H9 (cell line): Measurements from ENCODE around the gene ZNF783. TPM values are rescaled to one million over a fixed set of nuclear protein-coding genes. Genes with fewer than 3 reads are reported as not detected.

Source experiments
- DNase-seq: peaks from one replicate; pipeline ENCODE4 v3.0.0-alpha.2; 2017
- H2AFZ ChIP-seq: one replicate; pipeline ENCODE4 v1.6.1; 2013; ENCODE audit warnings: mild to moderate bottlenecking, low read length, control low read depth, moderate library complexity
- H2AK5ac ChIP-seq: 2 replicates; pipeline ENCODE4 v1.6.1; 2013; ENCODE audit warnings: low read length, control low read depth, mixed read lengths; ENCODE audit not compliant: insufficient read length
- H2BK120ac ChIP-seq: one replicate; pipeline ENCODE4 v1.6.1; 2013; ENCODE audit warnings: low read depth, mild to moderate bottlenecking, low read length, control low read depth, inconsistent platforms; ENCODE audit not compliant: poor library complexity, severe bottlenecking
- H2BK12ac ChIP-seq: 2 replicates; pipeline ENCODE4 v1.6.1; 2013; ENCODE audit warnings: low read length, control low read depth, mixed read lengths, low read depth; ENCODE audit not compliant: insufficient read length
- H2BK15ac ChIP-seq: 2 replicates; pipeline ENCODE4 v1.6.1; 2013; ENCODE audit warnings: low read depth, low read length, control low read depth
- H2BK20ac ChIP-seq: one replicate; pipeline ENCODE4 v1.6.1; 2013; ENCODE audit warnings: low read depth, mild to moderate bottlenecking, low read length, control low read depth, inconsistent platforms; ENCODE audit not compliant: poor library complexity, severe bottlenecking
- H2BK5ac ChIP-seq: 2 replicates; pipeline ENCODE4 v1.6.1; 2013; ENCODE audit warnings: low read length, control low read depth, mixed read lengths; ENCODE audit not compliant: insufficient read length
- H3K14ac ChIP-seq: 2 replicates; pipeline ENCODE4 v1.6.1; 2013; ENCODE audit warnings: low read length, control low read depth; ENCODE audit not compliant: insufficient read depth
- H3K18ac ChIP-seq: 2 replicates; pipeline ENCODE4 v1.6.1; 2013; ENCODE audit warnings: low read depth, mild to moderate bottlenecking, mixed read lengths, low read length, control low read depth; ENCODE audit not compliant: insufficient read length
- H3K23ac ChIP-seq: 2 replicates; pipeline ENCODE4 v1.6.1; 2013; ENCODE audit warnings: low read length, control low read depth, mixed read lengths, low read depth; ENCODE audit not compliant: insufficient read length
- H3K23me2 ChIP-seq: 2 replicates; pipeline ENCODE4 v1.6.1; 2013; ENCODE audit warnings: low read depth, mild to moderate bottlenecking, mixed read lengths, low read length, control low read depth; ENCODE audit not compliant: insufficient read length, poor library complexity, severe bottlenecking
- H3K27ac ChIP-seq: 2 replicates; pipeline ENCODE4 v1.5.1; 2013; ENCODE audit warnings: low read length, control low read depth, mixed read lengths, low read depth; ENCODE audit not compliant: insufficient read length
- H3K27me3 ChIP-seq: 2 replicates; pipeline ENCODE4 v1.6.1; 2013; ENCODE audit warnings: low read length, control low read depth, inconsistent platforms; ENCODE audit not compliant: insufficient read depth
- H3K4ac ChIP-seq: 2 replicates; pipeline ENCODE4 v1.6.1; 2013; ENCODE audit warnings: low read depth, mild to moderate bottlenecking, control low read depth, inconsistent platforms, low read length, moderate library complexity
- H3K4me1 ChIP-seq: 2 replicates; pipeline ENCODE4 v1.6.1; 2013; ENCODE audit warnings: low read length, control low read depth, inconsistent platforms; ENCODE audit not compliant: insufficient read depth
- H3K4me2 ChIP-seq: 2 replicates; pipeline ENCODE4 v1.6.1; 2013; ENCODE audit warnings: low read length, control low read depth, mixed read lengths; ENCODE audit not compliant: insufficient read length, insufficient read depth
- H3K56ac ChIP-seq: 2 replicates; pipeline ENCODE4 v1.6.1; 2013; ENCODE audit warnings: low read depth, mild to moderate bottlenecking, mixed read lengths, low read length, control low read depth; ENCODE audit not compliant: insufficient read length
- H3K79me1 ChIP-seq: 2 replicates; pipeline ENCODE4 v1.6.1; 2013; ENCODE audit warnings: low read depth, mild to moderate bottlenecking, moderate library complexity, low read length, control low read depth, inconsistent platforms; ENCODE audit not compliant: insufficient read depth, poor library complexity, severe bottlenecking
- H3K79me2 ChIP-seq: 2 replicates; pipeline ENCODE4 v1.6.1; 2013; ENCODE audit warnings: low read length, control low read depth, inconsistent platforms; ENCODE audit not compliant: insufficient read depth
- H3K9ac ChIP-seq: 2 replicates; pipeline ENCODE4 v1.6.1; 2013; ENCODE audit warnings: low read length, control low read depth, mixed read lengths; ENCODE audit not compliant: insufficient read length; ENCODE audit errors: extremely low read depth
- H3K9me3 ChIP-seq: one replicate; pipeline ENCODE4 v1.6.1; 2013; ENCODE audit warnings: low read depth, low read length, inconsistent platforms; ENCODE audit not compliant: control insufficient read depth
- H3T11ph ChIP-seq: one replicate; pipeline ENCODE4 v1.6.1; 2013; ENCODE audit warnings: mild to moderate bottlenecking, low read length, control low read depth, inconsistent platforms
- H4K20me1 ChIP-seq: one replicate; pipeline ENCODE4 v1.6.1; 2013; ENCODE audit not compliant: control insufficient read depth, insufficient read length, insufficient read depth
- H4K5ac ChIP-seq: 2 replicates; pipeline ENCODE4 v1.6.1; 2013; ENCODE audit warnings: low read depth, mild to moderate bottlenecking, mixed read lengths, low read length, control low read depth; ENCODE audit not compliant: insufficient read length
- H4K8ac ChIP-seq: replicated peaks from 2 replicates; pipeline ENCODE4 v1.6.1; 2013; ENCODE audit warnings: low read length, control low read depth, mixed read lengths, low read depth; ENCODE audit not compliant: insufficient read length
- H4K91ac ChIP-seq: 2 replicates; pipeline ENCODE4 v1.6.1; 2013; ENCODE audit warnings: low read depth, mild to moderate bottlenecking, moderate library complexity, mixed read lengths, low read length, control low read depth; ENCODE audit not compliant: insufficient read length
- H3K27ac Mint-ChIP-seq, 3 experiments: 2 replicates in 2 of 3; 3 replicates in 1 of 3; pipeline ENCODE4 v1.8.0; 2020 to 2021; ENCODE audit warnings: mixed read lengths in 3 of 3, mild to moderate bottlenecking in 1 of 3, moderate library complexity in 1 of 3
- H3K27me3 Mint-ChIP-seq: 2 replicates; pipeline ENCODE4 v1.8.0; 2021; ENCODE audit warnings: low read depth, mild to moderate bottlenecking, moderate library complexity, mixed read lengths
- H3K36me3 Mint-ChIP-seq, 3 experiments: 2 replicates in 2 of 3; 3 replicates in 1 of 3; pipeline ENCODE4 v1.8.0; 2020 to 2021; ENCODE audit warnings: low read depth in 3 of 3, mixed read lengths in 3 of 3; ENCODE audit not compliant: insufficient read depth in 1 of 3
- H3K4me1 Mint-ChIP-seq, 2 experiments: 2 replicates each; pipeline ENCODE4 v1.8.0; 2020; ENCODE audit warnings: mixed read lengths in 2 of 2
- H3K4me3 Mint-ChIP-seq, 2 experiments: 2 replicates in 1 of 2; 3 replicates in 1 of 2; pipeline ENCODE4 v1.8.0; 2020 to 2021; ENCODE audit warnings: mild to moderate bottlenecking in 2 of 2, mixed read lengths in 2 of 2, moderate library complexity in 1 of 2
- H3K9me3 Mint-ChIP-seq, 2 experiments: 2 replicates in 1 of 2; 3 replicates in 1 of 2; pipeline ENCODE4 v1.8.0; 2020; ENCODE audit warnings: mild to moderate bottlenecking in 2 of 2, mixed read lengths in 2 of 2, moderate library complexity in 1 of 2
- WGBS: extraction: QIAGEN DNeasy Blood & Tissue Kit; methylation state at CpG from one replicate; pipeline ENCODE4 v1.1.7; 2013; ENCODE audit warnings: missing lambda C conversion rate, low lambda C conversion rate, mixed read lengths; ENCODE audit not compliant: insufficient read length; ENCODE audit errors: extremely low coverage; 5-methylcytosine and 5-hydroxymethylcytosine counted together
- total RNA-seq: library from RNA; stranded (reverse); gene quantifications from 2 replicates; pipeline ENCODE4 v1.2.1, GENCODE V29; 2021
- TF ChIP-seq, protein P1 (sequence below): fragments of 200-600 bp; sonication (generic); conservative IDR thresholded peaks from 3 replicates; pipeline ENCODE4 v1.8.0; 2021; ENCODE audit warnings: antibody characterized with exemption, mild to moderate bottlenecking

Gene ZNF783
- total RNA-seq, 1 experiment from 2014 or later = 13.6 TPM

DNA sequence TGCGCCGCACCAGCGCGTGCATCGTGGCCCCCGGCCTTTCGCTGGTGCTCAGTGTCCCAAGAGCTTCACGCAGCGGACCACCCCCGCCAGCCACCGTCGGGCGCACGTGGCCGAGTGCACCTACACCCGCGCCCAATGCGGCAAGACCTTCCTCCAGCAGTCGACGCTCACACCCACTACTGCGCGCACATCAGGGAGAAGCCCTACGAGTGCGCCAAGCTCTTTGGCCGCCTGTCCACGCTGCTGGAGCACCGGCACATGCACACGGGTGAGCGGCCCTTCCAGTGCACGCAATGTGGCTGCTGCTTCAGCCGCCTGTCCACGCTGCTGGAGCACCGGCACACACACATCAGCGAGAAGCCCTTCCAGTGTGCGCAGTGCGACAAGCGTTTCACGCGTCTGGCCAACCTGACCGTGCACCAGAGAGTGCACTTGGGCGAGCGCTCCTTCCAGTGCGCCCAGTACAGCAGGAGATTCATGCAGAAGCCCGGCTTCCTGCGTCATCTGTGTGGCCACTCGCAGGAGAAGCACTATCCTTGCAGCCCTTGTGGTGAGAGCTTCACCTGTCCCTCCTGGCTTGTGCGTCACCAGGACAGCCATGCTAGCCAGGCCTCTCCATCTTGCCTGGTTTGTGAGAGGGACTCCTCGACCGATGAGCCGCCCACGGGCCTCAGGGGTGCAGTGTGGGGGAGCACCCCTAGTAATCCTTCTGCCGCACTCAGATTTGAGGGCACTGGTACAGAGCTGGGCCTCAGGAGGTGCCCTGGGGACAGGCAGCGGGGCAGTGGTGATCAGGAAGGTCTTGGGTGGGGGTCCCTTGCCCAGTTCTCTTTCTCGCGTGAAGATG, 32.9 kb downstream of the ZNF783 start:
- Histone ChIP-seq H3T11ph (no peak overlapping the region), H2BK20ac (no peak overlapping the region), H3K79me2 (no peaks in the 10 kb centered on the region), H3K79me1 (no peaks in the 10 kb centered on the region), H3K14ac (no peak overlapping the region), H4K8ac (no peak overlapping the region), H3K23ac (no peak overlapping the region), H2BK120ac (no peak overlapping the region), H2BK15ac (no peak overlapping the region), H3K4me2 (no peak overlapping the region), H2BK5ac (no peak overlapping the region), H3K56ac (no peak overlapping the region), H4K91ac (no peak overlapping the region), H3K9ac (no peak overlapping the region), H2AK5ac (no peak overlapping the region), H4K5ac (no peak overlapping the region), H3K9me3 (peaks cover 11% of the 10 kb centered on the region), H2AFZ (no peak overlapping the region), H3K23me2 (no peaks in the 10 kb centered on the region), H3K4ac (no peak overlapping the region), H4K20me1 (no peaks in the 10 kb centered on the region), H3K27ac (no peak overlapping the region), H3K27me3 (no peaks in the 10 kb centered on the region), H3K18ac (no peak overlapping the region), H2BK12ac (no peak overlapping the region), H3K4me1 (no peaks in the 10 kb centered on the region)
- WGBS = no CpG with 5 or more reads among the region's 55 CpGs
- TF ChIP-seq, protein P1, sequence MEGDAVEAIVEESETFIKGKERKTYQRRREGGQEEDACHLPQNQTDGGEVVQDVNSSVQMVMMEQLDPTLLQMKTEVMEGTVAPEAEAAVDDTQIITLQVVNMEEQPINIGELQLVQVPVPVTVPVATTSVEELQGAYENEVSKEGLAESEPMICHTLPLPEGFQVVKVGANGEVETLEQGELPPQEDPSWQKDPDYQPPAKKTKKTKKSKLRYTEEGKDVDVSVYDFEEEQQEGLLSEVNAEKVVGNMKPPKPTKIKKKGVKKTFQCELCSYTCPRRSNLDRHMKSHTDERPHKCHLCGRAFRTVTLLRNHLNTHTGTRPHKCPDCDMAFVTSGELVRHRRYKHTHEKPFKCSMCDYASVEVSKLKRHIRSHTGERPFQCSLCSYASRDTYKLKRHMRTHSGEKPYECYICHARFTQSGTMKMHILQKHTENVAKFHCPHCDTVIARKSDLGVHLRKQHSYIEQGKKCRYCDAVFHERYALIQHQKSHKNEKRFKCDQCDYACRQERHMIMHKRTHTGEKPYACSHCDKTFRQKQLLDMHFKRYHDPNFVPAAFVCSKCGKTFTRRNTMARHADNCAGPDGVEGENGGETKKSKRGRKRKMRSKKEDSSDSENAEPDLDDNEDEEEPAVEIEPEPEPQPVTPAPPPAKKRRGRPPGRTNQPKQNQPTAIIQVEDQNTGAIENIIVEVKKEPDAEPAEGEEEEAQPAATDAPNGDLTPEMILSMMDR = no peak
- DNase-seq = no peak
- Mint-ChIP-seq H3K9me3 (peaks cover 6 to 8% of the 10 kb centered on the region in 2 experiments; a peak in 3 of 5 replicates), H3K4me3 (no peak overlapping the region), H3K27me3 (peaks cover 5% of the 10 kb centered on the region), H3K4me1 (peaks cover 0 to 2% of the 10 kb centered on the region in 2 experiments; a peak in 2 of 4 replicates), H3K36me3 (peaks cover 2 to 13% (median 5%) of the 10 kb centered on the region in 3 experiments), H3K27ac (no peak overlapping the region)
